ELR (cell line): Measurements from ENCODE around the gene DLG2.
A peak's percentile ranks its signal among the peaks of the same experiment; 100 is the strongest.

Experiments
- DNase-seq: peaks from one replicate; pipeline ENCODE4 v3.0.0-alpha.2; 2015; ENCODE audit warnings: low read depth

Gene DLG2

GRCh38 chr11:84012171-84012826 is 1614.8 kb downstream of the DLG2 start:
- DNase-seq = no peak

- no peak for DNase-seq
Measured at GRCh38 chr11:84003181-84003580, 1624.0 kb downstream of the DLG2 start.

- no peak for DNase-seq
Measured at GRCh38 chr11:83998921-83999320, 1628.2 kb downstream of the DLG2 start.

DNA sequence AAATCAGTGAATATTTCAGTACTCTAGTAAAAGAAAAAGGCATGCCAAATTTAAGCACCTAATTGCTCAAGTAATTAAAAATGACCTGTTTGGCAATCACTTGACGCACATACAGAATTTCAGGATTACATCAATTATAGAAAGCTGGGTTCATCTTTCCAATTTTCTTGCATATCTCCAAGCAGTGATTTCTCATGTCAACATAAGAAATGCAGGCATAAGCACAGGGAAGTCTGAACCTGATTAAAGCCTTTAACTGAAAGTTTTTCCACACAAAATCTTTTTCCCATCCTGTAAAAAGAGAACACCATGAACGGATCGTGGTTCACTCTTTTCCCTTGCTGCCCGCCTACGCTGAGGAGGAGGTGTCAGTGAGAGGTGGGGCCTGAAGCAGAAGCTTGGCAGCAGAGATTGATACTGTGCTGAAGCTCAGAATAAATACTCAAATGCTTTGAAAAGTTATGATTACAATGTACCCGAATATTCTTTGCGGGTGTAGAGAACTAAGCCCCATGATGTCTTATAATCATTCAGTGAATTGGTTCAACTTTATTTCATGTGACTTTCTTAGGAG is 1636.9 kb downstream of the DLG2 start:
- no peak for DNase-seq

GRCh38 chr11:83982825-83983224 is 1644.3 kb downstream of the DLG2 start:
- DNase-seq = no peak

- no peak for DNase-seq
Measured at GRCh38 chr11:83979593-83979992, 1647.6 kb downstream of the DLG2 start.

- no peak for DNase-seq
Measured at GRCh38 chr11:83978942-83979341, 1648.2 kb downstream of the DLG2 start.

DNA sequence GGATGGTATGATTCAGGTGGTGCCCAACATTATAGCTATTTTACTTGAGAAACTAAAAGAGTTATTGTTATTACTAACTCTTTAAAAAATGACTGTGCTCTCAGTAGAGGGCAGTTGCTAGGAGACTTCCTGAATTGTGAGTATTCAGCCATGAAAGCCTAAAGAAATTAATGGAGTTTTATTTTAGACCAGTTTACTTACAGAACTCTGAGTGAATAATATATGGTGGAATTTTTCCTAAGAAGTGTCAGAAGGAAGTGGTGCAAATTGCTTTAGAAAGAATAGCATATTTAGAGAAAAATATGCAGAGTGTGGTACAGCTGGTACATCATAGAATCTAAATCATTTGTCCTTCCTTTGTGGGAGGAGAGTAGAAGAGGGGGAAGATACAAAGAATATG is 1651.1 kb downstream of the DLG2 start:
- DNase-seq = no peak

GRCh38 chr11:83972536-83972935 is 1654.6 kb downstream of the DLG2 start:
- DNase-seq = no peak

DNA sequence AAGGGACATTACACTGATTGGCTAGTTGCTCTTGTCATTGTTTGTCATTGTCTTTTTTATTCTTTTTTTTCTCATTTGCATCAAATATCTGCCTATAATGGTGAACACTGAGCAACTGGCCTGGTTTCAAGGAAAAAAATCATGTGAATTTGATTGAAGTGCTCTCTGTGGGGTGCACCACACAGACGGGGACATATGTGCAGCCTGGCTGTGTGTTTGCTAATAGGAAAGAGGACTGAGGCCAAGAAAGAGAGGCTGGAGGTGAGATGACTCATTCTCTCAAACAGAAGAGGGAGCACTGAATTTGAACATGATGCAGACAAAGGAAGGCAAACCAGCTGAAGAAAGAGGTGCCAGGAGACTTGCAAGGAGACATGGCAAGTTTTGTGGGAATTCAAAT is 1656.1 kb downstream of the DLG2 start:
- DNase-seq = peak; percentile 1

DNA sequence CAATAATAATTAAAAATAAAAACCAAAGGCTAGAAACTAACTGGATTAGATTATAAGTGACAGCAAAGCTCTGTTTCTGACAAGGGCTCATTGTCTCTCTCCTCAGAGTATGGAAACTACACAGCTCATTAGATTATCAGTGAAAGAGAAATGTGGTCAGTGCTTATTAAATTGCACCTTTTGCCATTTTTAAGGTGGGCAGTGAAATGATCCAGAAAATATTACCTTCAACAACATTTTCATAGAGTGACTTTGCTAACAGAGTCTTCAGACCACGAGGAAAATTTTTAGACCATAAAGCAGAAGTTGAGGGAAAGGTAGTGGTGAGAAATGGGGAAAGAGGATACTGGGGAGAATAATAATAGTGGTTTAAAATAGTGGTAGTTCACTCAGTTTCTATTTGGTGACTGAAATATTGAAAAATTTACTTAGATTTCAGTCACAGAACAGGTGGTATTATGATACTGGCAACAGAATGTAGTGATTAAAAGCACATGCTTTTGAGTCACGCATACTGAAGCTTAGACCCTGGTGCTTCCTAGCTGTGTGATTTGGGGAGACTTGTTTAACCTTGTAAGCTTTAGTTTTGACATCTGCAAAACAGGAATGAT is 1657.0 kb downstream of the DLG2 start:
- DNase-seq = no peak

GRCh38 chr11:83957038-83957900 is 1669.9 kb downstream of the DLG2 start:
- no peak for DNase-seq

DNA sequence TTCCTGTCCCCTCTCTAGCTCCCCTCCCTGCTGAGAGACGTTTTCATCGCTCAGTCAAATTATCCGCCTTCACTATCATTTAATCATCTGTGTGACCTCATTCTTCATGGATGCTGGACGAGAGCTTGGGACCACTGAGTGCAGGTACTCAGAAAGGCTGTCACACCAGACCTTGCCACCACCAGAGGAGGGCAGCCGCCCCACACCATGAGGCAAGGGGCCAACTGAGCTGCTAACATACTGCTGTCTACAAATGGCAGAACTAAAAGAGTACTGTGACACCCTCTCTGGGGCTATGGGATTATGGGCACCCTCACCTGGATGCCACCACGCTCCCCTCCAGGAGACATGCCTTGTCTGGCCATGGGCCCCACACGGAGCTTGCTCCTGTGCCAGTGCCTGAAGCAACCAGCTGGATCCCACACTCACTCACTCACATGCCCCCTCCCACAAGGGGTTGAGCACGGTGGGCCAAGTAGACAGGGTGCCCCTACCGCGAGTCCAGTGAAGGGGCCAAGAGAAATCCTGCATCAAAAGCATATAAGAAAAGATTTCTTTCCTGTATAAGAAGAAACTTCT is 1670.9 kb downstream of the DLG2 start:
- no peak for DNase-seq

DNA sequence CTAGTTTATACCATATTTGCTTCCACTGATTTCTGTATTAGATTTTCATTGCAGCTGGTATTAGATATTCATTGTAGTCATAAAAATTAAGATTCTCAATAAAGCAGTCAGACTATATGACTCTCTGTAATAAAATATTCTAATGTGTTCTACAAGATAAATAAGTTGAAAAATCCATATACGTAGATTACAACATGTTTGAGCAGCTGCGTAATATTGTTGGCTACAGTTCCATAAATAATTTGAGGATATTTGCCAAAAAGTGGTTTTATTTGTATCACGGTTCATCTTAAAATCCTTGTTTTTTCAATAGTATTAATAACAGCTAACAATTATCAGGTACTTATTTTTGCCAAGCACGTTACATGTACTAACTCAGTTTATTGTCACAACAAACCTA is 1672.4 kb downstream of the DLG2 start:
- no peak for DNase-seq

DNA sequence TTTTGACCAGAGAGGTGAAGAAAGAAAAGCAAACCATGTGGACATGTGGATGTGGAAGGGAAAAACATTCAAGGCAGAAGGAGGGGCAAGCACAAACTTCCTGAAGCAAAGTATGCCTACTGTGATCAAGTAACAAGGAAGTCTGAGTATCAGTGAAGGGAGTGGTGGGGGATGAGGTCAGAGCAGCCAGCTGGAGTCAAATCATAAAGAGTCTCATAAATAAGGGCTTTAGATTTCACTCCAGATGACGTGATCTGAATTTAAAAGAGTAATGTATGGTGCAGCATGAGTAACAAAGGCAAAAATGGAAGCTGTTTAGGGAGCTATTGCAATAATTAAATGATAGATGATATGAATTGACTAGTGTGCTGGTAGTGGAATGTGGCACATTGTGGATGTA is 1675.6 kb downstream of the DLG2 start:
- no peak for DNase-seq

GRCh38 chr11:83948200-83948599 is 1678.9 kb downstream of the DLG2 start:
- no peak for DNase-seq

DNA sequence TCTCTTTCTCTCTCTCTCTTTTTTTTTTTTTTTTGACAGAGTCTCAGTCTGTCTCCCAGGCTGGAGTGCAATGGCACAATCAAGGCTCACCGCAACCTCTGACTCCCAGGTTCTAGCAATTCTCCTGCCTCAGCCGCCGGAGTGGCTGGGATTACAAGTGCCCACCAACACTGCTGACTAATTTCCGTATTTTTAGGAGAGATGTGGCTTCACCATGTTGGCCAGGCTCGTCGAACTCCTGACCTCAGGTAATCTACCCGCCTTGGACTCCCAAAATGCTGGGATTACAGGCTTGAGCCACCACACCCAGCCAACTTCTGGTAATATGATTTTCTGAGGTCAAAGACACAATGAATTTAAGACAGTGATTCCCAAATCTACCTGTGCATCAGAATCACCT is 1681.2 kb downstream of the DLG2 start:
- no peak for DNase-seq

- no peak for DNase-seq
Measured at GRCh38 chr11:83941050-83941449, 1686.1 kb downstream of the DLG2 start.

DNA sequence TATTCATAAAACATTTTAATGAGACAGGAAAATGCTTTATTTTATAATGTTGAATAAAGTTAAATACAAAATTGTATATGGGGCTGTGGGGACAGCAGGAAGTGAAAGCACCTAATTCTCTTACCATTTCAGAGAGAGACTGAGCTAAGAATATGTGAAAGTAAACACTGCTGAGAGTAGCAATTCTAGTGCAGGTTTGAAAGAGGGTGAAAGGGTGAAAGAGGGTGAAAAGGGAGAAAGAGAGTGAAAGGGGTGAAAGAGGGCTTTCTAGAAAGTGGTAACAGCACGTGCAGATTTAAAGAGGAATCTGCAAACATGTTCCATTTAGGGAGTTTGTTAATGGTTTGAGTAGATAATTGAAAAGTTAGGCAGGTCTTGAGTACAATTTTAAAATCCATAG is 1689.0 kb downstream of the DLG2 start:
- DNase-seq = no peak

GRCh38 chr11:83933008-83933407 is 1694.1 kb downstream of the DLG2 start:
- no peak for DNase-seq

DNA sequence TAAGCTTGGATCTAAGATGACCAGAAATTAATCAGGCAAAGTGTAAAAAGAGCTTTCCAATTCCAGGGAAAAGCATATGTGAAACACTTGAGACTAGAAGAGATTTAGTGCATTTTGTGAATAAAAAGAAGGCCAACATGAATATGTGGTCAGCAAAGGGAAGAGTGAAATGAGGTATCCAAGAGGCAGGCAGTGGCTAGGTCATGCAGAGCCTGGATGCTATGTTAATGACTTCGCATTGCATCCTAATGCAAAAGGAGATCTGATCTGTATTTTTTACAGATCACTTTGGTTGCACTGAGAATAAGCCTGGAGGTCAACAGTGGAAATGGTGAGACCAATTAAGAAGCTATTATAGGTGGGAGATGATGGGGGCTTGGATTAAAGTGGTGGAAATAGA is 1699.7 kb downstream of the DLG2 start:
- no peak for DNase-seq

GRCh38 chr11:83924795-83925542 is 1702.2 kb downstream of the DLG2 start:
- DNase-seq = no peak
